ENCODE measurements around the gene GGT7.
"Not testable (repeated sequence)": the region's sequence is repeated elsewhere in the genome, so short reads cannot be mapped to it uniquely, and the experiment has no call there.

Gene GGT7

DNA sequence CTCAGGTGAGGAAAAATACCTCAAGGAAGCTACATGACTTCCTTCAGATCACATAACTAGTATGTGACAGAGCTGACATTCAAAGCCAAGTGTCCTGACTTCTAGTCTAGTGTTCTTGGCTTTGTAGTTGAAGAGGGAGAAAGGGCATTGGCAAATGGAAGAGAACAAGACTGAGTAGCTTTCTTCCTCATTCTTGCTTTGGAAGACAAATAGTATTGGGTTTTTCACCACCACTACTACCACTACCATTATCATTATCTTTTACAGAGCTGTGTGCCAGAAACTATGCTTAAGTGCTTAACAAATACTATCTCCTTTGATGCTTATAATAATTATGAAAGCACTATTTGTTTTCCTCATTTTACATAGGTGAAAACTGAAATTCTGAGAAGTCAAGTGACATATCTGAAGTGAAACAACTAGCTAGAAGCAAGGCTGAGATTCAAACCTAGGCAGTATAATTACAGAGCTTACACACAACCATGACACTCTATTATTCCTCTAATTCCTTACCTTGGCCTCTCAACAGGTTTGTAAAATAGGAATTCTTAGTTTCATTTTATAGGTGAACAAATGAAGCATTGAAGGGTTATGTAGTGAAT lies 10.5 kb upstream of the GGT7 start:
- DNase-seq (ENCODE audit: low read depth), result no peak

DNA sequence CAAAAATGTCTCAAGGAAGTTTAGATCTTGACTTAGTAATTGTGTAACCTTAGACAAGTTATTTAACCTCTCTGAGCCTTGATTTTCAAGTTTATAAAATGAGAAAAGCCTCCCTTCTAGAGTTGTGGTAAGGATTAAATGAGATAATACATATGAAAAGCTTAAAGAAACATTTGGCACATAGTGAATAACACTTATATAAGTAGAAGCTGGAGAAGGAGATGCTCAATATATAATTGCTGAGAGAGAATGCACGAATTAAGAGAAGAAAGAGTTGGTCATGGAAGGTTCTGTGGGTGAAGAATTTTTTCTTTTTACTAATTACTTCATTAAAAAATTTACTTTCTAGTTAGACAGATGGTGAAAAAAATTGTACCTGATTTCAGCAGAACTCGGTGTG lies 9.0 kb upstream of the GGT7 start:
- no peak for DNase-seq (ENCODE audit: low read depth)

DNA sequence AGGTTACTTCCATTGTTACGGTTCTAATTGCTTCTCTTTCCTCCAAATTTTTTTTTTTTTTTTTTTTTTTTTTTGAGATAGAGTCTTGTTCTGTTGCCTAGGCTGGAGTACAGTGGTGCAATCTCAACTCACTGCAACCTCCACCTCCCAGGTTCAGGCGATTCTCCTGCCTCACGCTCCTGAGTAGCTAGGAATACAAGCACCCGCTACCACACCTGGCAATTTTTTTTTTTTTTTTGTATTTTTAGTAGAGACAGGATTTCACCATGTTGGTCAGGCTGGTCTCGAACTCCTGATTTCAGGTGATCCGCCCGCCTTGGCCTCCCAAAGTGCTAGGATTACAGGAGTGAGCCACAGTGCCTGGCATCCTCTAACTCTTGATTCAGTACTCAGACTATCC lies 8.3 kb upstream of the GGT7 start:
- not testable (repeated sequence) for DNase-seq (ENCODE audit: low read depth)

DNA sequence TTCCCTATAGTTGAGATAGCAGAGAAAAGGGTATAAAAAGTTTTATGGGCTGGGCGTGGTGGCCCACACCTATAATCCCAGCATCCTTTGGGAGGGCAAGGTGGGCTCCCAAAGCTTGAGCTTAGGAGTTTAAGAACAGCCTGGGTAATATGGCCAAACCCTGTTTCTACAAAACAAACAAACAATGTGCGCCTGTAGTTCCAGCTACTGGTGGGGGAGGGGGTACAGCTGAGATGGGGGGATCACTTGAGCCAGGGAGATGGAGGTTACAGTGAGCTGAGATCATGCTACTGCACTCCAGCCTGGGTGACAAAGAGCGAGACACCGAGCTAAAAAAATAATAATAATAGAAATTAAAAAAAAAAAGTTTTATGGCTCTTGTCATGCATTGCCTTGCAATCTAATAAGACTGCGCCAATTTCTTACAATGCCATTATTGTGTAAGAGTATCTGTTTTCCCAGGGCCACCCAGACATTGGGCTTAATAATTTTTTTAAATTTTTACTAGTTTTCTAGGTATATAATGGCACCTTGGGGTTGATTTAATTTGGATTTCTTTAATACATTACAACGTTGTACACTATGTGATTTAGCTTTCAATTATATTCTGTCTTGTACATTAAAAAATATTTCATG lies 7.7 kb upstream of the GGT7 start:
- DNase-seq (ENCODE audit: low read depth), result no peak

DNA sequence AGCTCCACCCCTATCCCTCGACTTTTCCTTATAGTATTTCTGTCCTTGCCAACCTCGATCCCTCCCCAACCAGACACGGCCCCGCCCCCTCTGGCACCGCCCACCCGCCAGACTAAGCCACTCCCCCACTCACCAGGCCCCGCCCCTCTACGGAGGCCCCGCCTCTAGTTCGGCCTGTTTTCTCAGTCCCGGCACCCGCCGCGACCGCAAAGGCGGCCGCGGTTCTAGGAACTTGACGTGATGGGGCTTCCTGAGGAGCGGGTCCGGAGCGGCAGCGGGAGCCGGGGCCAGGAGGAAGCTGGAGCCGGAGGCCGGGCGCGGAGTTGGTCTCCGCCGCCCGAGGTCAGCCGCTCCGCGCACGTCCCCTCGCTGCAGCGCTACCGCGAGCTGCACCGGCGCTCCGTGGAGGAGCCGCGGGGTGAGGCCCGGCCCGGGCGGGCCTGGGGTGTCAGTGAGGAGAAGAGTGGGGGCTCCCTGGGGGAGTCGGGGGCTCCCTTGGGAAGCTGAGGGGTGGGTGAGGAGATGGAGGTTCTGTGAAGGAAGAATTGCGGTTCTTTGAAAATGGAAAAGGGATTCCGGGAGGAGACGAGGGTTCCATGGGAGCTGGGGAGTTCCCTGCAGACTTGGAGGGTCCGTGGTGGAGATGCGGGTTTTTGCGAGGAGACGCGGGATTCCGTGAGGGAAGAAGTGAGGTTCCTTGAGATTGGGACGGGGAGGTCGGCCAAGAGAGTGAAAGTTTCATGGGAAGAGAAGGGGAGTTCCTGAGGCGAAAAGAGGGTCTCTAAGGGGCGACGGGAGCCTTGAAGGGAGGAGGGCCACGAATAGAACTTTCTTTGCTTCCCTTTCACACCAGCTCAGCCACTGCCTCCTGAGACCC lies 4.0 kb upstream of the GGT7 start, which contains the start of gene ACSS2:
Gene ACSS2, plus strand, starts transcription at position 207 of the 877 bp plus-strand sequence. Its CDS starts 34 bp downstream, at position 241.
- DNase-seq (ENCODE audit: low read depth), result peak; percentile 97

DNA sequence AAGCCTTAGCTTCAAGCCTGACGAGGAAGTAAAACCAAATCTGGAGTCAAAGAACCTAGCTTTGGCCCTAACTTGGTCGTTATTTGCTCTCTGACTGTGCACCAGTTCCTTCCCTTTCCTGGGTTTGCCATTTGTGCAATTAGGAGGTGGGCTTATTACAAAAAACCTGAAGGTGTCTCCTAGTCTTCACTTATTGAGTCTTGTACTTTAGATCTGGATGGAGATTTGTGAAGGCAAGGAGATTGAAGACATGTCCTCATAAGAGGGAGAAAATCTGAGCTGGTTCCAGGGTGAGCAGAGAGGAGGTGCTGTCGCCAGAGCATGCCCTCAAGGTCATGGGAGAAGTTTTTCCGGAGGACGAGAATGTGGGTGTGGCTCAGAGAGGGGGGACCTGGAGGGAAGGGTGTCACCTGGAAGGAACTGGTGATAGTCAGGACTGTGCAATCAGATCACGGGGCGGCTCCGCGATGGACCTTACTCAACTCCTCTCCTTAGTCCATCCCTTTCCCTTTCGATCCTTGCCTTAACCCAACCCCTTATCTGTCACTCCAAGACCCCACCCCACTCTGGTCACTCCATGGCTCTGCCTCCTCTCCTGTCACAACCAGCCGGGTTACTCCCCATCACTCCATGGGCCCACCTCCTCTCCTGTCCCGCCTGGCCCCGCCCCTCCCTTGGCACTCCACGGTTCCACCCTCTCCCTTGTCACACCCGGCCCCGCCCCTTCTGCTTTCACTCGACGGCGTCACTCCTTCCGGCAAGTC lies 3.2 kb upstream of the GGT7 start:
- DNase-seq (ENCODE audit: low read depth), result no peak

DNA sequence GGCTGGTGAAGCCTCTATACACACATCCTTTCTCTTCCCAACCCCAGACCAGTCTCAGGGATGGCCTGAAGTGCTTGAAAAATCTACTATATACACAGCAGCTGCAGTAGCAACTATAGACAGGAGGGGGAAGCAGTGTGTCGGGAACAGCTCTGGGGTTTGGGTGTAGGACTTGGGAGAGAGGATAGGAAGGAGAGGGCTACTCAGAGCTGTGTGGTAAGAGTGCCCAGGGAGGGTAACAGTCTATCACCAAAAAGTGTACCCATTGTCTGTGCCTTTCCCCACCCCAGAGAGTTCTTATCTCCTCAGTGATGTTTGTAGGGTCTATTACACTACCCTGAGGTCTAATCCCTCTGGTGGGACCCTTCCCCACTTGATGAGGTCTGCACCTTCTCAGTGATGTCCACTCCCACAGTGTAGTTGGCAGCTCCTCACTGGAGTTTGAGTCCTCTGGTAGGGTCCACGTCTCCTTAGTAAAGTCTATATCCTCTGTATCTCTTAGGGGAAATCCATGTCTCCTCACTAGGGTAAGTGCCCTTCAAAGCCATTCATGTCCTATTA lies 1.5 kb upstream of the GGT7 start:
- DNase-seq (ENCODE audit: low read depth), result peak; percentile 22

DNA sequence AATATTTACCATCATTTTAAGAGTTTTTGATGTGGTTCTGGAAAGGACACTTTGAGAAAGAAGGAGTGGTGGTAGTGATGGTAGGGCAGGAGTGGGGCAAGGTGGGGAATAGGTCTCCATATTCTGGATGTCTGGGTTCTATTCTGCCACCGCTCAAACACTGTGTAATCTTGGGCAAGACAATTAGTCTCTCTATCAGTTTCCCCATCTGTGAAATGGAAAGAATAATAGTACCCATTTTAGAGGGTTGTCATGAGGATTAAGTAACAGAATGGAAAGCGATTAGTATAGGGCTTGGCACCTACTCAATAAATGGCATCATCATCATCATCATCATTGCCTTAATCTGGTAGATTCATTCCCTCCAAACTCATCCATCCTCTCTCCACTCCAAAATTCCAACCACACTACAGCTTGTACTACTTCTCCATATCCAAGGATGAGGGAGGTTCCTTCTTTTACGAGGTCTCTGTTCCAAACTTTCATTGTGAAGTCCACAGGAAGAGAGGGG lies 982 bp upstream of the GGT7 start:
- DNase-seq (ENCODE audit: low read depth), result no peak

DNA sequence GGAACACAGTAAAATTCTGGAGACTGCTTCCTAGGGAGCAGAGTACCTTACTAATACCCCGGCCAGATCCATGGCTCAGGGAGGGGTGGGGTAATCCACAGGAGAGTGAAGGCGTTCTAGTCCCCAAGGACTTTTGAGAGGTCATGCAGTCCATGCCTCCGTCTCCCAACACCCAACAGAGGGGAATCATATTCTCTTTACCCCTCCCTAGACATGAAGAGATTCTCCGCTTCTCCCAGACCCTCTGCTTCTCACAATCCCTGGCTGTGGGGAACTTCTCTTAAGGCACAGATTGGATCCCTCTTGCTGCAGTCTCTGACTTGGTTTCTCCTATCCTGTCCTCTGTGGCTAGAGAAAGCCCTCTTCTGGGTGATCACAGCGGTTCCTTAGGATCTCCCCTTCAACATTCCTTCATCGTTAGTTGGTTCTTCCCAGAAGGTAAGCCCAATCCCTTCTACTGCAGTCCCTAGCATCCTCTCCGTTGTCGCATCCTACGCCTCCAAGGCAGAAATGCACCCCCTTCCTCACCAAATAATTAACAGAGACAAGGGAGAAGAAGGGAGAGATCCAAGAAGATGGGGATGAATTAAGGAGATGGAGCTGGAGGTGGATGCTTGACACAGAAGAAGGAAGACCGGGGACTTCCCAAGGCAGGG lies 562 bp downstream of the GGT7 start:
- DNase-seq (ENCODE audit: low read depth), result no peak

DNA sequence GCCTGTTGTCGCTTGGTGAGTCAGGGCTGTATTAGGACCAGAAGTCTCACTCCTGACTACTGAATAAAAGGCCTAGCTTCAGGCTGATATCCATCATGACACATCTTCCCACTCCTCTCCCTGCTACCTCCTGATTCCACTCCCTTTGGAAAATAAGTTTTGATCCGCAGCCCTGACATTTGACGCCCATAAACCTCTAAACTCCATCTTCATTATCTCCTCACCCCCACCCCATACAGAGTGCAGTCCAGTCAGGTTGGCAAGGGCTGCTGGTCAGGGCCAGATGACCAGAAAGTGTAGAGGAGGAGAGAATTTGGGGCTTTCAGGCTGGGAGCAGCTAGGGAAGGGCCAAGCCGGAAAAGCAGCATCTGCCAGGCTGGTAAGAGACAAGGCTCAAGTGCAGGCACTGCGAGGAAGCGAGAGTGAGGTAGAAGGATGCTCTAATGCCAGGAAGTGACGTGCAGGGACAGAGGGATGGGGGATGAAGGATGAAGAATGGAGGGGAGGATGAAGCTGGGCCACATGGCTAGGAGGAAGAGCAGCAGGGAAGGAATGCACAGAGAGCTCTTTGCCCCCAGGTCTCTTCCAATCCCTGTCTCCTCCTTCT lies 1.2 kb downstream of the GGT7 start:
- no peak for DNase-seq (ENCODE audit: low read depth)

DNA sequence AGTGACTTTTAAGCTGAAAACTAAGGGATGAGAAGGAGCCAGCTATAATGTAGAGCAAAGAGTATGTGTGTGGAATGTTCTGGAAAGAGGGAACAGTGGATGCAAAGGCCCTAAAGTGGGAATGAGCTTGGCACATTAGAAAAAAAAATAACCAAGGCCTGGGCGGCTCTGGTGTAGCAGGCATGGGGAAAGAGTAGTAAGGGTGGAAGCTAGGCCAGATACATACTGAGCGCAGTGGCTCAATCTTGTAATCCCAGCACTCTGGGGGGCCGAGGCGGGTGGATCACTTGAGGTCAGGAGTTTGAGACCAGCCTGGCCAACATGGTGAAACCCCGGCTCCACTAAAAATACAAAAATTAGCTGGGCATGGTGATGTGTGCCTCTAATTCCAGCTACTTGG lies 8.4 kb downstream of the GGT7 start:
- DNase-seq (ENCODE audit: low read depth), result no peak

DNA sequence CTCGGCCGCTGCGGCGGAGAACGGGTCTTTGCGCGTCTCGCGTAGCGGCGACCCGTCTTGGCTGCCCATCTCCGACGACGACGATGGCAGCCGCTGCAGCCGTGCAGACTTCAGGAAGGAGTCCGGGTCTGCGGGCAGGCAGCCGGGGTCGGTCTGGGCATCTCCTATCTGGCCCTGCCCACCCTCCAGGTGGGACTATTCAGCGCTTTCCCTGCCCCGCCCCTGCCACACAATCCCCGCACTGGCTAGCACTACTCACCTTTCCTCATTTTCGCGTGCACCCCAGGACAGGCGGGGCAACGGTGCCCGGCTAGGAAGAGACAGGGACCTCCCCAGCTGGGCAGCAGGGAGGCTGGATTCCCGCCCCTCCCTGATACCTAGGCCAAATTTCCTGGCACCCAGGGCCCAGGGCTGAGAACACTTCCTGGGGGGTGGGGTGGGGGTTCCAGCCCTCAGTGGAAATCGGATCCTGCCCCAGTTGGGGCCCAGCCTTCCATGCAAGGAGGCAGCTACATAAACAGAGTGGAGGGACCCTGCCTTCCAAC lies 9.2 kb downstream of the GGT7 start:
- DNase-seq (ENCODE audit: low read depth), result no peak

DNA sequence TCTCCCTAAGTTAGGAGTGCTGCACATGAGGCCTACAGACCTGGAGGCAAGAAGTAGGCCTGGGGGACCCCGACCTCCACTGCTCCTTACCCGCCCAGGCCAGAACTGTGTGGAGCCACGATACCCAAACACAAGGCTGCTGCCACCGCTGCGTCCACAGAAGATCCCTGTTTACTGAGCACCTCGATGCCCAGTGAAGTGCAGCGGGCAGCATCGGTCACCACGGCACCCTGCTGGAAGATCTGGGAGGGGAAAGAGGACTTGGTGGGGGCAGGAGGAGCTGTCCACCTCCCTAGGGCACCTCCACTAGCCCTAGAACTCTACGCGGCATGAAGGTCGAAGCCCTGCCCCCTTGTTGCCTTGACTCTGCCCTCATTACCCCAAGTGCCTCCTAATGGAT lies 9.9 kb downstream of the GGT7 start:
- DNase-seq (ENCODE audit: low read depth), result no peak

DNA sequence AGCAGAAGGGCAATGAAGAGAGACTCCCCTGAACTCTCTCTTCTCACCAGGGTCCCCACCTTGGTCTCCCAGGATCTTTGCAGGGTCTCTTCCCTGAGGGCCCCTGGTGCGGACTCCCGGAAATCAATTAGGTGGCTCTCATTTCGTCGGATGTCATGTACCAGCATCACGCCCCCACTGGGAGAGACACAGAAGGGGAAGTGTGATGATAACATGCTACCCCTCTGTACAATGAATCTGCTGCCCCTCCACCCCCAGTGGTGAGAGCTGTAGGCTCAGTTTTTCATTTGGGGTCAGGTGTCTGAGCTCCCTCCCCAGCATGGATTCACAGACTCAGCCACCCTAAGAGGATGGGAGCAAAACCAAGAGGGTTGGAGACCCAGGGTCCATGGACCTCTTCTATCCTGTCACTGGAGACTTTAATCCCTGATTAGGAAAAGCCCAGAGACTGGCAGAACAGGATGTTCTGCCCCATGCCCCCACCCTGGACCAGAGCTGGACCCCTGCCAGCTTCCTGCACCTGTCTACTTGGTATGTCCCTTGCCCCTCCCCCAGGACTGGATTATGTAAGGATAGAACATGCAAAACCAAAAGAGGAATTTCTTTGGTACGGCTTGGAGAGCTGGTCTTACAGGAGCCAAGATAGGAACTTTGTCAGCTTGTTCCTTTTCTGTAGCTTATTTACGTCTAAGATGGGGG lies 11.1 kb downstream of the GGT7 start:
- no peak for DNase-seq (ENCODE audit: low read depth)

DNA sequence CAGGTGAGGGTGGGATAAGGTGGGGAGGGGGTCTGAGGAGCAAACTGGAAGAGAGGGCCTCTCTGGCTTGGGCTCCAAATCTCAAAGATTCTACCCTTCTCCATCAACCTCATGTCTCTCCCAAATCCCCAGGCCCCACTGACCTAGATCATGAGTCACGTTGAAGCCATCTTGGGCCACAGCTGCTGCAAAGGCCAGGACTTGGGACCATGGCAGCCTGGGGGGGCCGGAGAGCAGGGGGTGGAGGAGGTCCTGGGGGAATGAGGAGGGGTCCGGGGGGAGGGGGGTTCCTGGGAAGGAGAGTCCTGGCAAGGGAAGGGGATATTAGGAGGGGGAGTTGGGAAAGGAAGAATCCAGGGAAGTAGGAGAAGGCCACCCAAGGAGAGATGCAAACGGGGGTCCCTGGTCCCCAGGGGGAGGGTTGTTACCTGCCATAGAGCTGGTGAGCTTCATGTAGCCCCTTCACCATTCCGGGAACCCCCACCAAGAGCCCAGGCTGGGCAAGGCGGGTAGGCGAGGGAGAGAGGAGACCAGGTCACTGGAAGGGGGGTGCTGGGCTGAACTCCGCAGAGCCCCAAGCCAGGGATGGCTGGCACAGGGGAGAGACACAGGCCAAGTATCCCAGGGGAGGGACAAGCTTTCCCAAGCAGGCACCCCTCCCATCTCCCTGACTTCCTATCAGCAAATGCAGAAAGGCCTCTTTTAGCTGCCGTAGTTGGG lies 12.7 kb downstream of the GGT7 start:
- DNase-seq (ENCODE audit: low read depth), result no peak

DNA sequence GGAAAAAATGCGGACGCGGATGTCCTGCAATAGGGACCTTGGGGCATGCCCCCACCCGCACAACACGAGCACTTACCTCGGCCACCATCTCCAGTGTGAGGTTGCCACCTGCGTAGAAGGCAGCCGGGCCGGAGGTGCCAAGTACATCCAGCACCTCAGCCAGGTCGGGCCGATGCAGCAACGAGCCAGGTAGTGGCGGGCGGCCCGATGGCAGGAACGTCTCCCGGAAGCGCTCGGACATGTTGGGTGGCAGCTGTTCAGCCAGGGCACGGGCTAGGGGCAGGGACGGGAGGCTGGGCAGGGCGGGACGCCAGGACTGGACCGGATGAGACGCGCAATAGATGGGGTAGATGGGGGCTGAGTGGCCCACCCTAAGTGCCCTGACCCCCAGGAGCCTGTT lies 13.3 kb downstream of the GGT7 start:
- no peak for DNase-seq (ENCODE audit: low read depth)

DNA sequence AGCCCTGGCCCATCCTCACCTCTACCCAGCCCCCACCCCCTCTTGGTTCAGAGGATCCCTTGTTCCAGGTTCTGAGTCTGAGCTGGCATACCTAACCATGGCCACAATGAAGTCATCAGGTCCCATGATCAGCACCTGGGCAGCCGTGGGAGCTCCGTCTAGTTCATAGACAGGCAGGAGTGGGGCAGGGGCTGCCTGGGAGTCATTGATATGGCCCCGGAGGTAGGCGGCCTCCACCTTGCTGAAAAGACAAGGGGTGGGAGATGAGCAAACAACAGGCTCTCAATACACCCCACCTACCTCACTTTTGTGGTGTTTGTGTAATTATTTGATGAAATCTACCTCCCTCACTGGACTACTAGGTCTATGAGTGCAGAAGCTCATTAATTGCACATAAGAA lies 20.4 kb downstream of the GGT7 start:
- DNase-seq (ENCODE audit: low read depth), result no peak

DNA sequence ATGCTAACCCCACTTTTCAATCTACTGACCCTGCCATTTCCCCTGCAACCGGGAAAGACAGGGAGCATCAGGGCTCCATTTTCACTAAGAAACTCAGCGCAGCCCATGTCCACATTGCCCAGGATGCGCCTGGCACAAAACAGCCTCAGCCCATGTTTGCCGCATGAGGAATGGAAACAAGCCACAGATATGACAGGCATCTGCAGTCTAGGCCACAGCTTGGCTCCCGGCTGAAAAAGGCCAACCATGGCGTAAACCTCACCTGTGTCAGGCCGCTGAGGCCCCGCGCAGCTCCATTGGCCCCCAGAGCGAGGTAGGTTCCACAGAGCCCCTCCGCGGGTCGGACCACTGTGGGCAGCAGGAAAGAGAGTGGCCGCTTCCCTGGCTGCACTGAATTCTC lies 21.7 kb downstream of the GGT7 start:
- DNase-seq (ENCODE audit: low read depth), result no peak

DNA sequence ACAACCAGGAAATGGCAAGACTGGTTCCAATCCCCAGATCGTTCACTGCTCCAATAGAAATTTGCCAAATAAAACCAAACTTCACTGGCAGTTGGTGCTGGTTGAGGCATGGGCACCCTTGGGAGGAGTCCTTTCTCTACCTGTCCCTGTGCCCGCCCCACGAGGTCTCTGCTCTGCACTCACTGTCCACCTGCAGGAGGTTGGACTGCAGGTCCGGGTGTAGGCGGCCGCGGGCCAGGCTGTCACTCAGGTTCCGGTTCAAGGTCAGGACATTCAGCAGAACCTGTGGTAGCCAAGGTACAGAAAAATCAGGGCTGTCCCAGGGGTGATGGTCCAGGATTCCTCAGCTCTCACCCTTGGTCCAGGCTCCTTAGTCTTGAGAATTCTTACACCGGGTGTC lies 22.9 kb downstream of the GGT7 start:
- DNase-seq (ENCODE audit: low read depth), result no peak

Measured in activated T-cell treated with anti-CD3 and anti-CD28 coated beads for 1 hour (primary cell).